Left cardiac atrium (tissue), 4 donors: ENCODE data around the gene ZNF638. TPM values are rescaled to one million over a fixed set of nuclear protein-coding genes. Genes with fewer than 3 reads are reported as not detected.

ENCODE experiments used
- ATAC-seq, 2 donors: fragments of 200-7000 bp; cut with Tn5 transposase; one replicate each; pipeline ENCODE4 v1.9.1; 2020; ENCODE audit warnings: mild to moderate bottlenecking in 2 of 2, moderate library complexity in 2 of 2
- DNase-seq: peaks from one replicate; pipeline ENCODE4 v3.0.0-alpha.2; 2020
- intact Hi-C, 2 donors: fragments of 100-400 bp; cut with DNase I; formaldehyde crosslinking; loops; one replicate each; pipeline versions ENCODE4 v1.14.1 to v1.15.1; 2022 to 2023
- total RNA-seq, 2 donors: library from RNA; stranded (reverse); fragmentation: NEBNext Ultra II Directional; extraction: Animal tissue kit (Norgen Biotek cat#: 25700); gene quantifications; one replicate each; pipeline ENCODE4 v1.2.1, GENCODE V29; 2021
- donor health status: DM: no; HTN: yes; CAD: no.
- donor health status: DM: no; HTN: yes; CAD: no; lungs with severe emphysema.
- donor health status: DM: yes; HTN: yes; CAD: no.
- donor health status: Dilated cardiomyopathy.

Gene ZNF638
- total RNA-seq, 2 donors from 2014 or later = 68.7 to 72.8 TPM

- intact Hi-C loops = no loop called here
- ATAC-seq (peak in 1 of 2 donors; percentile 12), DNase-seq (no peak)
Observed at GRCh38 chr2:71451705-71452104, 120.1 kb downstream of the ZNF638 start.

GRCh38 chr2:71452565-71452964, 121.0 kb downstream of the ZNF638 start:
- DNase-seq (peak; percentile 71), ATAC-seq (peak; percentile 25 to 67)
- intact Hi-C loops = no loop called here

DNA sequence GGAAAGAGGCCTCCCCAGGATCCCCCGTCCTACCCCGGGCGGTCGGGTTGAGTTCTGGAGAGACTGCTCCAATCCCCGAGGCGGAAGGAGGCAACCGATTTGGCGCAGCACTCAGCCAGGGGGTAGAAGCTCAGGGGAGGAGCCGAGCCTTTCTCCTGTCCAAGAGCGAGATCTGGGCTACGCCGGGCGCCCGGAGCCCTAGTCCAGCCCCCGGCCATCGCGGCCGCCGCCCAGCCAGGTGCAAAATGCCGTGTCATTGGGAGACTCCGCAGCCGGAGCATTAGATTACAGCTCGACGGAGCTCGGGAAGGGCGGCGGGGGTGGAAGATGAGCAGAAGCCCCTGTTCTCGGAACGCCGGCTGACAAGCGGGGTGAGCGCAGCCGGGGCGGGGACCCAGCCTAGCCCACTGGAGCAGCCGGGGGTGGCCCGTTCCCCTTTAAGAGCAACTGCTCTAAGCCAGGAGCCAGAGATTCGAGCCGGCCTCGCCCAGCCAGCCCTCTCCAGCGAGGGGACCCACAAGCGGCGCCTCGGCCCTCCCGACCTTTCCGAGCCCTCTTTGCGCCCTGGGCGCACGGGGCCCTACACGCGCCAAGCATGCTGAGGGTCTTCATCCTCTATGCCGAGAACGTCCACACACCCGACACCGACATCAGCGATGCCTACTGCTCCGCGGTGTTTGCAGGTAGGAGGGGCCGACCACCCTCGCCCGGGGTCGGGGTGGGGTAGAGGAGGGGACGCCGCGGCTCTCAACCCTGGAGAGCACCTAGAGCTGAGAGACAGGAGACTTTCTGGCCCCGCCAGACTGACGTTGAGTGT, 122.0 kb downstream of the ZNF638 start, which contains the start of gene DYSF:
DYSF (plus strand) TSS at position 158 of the 817 bp plus-strand sequence.
- intact Hi-C loops = no loop called here
- peak; percentile 70 to 76 for ATAC-seq
- peak; percentile 72 for DNase-seq

GRCh38 chr2:71454221-71455010, 122.8 kb downstream of the ZNF638 start:
- intact Hi-C loops = no loop called here
- ATAC-seq (peak; percentile 62 to 76), DNase-seq (peak; percentile 60)

GRCh38 chr2:71455011-71455740, 123.6 kb downstream of the ZNF638 start:
- intact Hi-C loops = no loop called here
- ATAC-seq = no peak

GRCh38 chr2:71455741-71456569, 124.4 kb downstream of the ZNF638 start:
- DNase-seq (no peak), ATAC-seq (peak; percentile 6 to 12)
- intact Hi-C loops = no loop called here

More at GRCh38 chr2:71455011-71455740, 123.6 kb downstream of the ZNF638 start:
- no peak for DNase-seq

- no peak for ATAC-seq
- no peak for DNase-seq
- intact Hi-C loops = no loop called here
Observed at GRCh38 chr2:71456617-71457016, 125.0 kb downstream of the ZNF638 start.

DNA sequence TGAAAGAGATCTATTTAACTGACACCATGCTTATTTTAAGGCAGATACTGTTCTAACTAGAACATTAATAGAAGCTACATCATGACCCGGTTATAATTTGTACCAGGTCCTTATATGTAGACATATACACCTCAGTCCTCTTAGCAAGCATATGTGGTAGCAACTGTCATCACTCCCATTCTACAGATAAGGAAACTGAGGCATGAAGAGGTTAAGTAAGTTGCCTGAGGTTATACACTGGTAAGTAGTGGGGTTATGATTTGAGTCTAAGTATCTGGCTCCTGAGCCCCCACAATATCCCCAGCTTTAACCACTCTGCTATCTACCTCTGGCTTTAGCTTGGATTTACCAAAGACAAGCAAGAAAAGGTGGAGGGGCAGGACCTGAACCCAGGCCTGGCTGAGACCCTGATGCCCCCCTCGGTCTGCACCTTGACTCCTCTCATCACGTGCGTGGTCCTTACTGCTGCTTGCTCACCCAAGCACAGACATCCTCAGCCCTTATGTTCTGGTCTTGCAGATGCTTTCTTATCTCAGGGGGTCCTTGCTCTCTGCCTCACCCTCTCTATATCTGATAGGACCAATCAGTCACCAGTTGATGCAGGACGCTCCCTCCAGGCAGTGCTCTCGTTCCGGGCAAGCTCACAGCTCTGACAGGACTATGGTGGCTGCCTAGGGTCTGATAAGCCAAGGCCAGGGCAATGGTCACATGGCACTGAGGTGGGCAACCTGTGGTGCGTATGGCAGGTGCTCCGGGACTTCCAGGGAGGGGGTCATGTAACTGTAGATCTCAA, 125.7 kb downstream of the ZNF638 start:
- ATAC-seq = no peak
- intact Hi-C loops = no loop called here
- no peak for DNase-seq

DNA sequence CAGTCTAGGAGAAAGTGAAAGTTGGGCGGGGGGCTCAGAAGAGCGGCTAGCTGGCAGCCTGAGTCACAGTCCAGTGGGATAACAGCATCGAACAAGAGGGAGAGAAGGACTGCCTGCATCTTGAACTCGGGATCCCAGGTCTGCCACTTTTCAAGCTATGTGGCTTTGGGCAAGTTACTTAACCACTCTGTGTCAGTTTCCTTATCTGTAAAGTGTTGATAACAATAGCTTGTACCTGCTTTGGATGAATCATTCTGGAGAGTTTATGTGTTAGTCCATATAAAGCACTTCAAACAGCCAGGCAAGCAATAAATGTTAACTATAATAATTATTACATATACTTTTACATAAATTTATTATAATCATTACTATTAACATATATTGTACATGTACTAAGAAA, 126.3 kb downstream of the ZNF638 start:
- intact Hi-C loops = no loop called here
- DNase-seq = no peak
- ATAC-seq = no peak

DNA sequence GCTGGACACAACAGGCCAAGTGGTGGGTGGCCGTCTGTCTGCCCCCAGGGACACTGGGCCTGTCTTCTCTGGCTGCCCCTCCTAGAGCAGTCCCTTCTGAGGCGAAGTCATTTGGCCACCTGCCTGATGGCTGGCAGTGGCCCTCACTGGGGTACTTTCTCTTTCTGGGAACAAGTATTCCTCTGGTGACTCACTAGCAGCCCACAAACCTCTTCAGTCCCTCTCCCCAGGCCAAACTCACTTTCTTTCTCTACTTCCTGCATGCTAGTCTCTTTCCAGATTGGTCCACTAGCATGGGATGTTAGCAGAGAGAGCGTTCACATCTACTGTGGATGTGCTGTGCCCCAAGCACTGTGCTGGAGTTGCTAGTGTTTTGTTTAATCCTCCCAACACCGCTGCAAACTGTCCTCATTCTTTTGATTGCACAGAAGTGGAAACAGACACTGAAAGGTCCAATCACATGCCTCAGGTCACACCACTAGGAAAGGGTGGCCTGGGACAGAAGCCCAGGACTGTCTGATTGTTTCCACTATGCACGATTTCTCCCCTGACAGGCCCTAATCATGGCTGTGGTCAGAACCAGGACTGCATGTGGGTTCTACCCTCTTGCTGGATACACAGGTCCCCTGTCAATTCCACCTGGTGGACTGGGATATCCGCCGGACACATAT, 127.0 kb downstream of the ZNF638 start:
- intact Hi-C loops = no loop called here
- peak; percentile 29 to 41 for ATAC-seq
- no peak for DNase-seq

DNA sequence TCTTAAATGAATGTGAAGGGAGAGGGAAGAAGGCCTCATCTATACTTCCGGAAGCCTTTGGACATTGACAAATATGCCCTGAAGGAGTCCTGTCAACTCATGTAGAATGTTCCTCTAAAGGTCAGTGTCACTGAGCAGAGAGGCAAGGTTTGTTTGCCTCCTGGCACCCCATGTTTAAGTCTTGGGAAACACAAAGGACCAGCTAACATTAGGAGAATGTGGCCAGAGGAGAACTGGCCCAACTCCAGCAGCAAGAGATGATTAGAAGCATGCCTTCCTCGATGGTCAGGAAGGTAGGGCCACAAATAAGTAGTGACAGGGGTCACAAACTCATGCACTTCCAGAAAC, 127.5 kb downstream of the ZNF638 start:
- no peak for ATAC-seq
- no peak for DNase-seq
- intact Hi-C loops = no loop called here

DNA sequence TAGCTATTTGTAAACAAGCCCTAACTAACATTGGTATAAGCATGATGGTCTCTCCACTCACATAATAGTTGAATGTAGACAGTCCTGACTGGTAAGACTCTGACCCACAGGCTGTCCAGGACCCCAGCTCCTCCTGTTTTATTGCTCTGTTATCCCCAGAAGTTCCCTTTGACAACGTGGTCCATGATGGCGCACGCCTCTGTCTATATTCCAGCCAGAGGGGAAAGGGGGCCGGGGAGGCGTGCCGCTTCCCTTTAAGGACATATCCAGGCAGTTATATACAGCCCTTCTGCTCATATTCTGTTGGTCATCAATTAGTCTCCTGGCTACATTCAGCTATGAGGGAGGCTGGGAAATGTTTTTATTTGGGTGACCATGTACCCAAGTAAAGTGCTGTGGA, 128.5 kb downstream of the ZNF638 start:
- ATAC-seq (no peak), DNase-seq (no peak)
- intact Hi-C loops = loop anchor here (2.0 to 10.0 kb wide), 2 partner anchors 47 to 55 kb away; no protein-coding TSS in a partner anchor

- intact Hi-C loops = loop anchor here (2.0 to 10.0 kb wide), 2 partner anchors 46 to 54 kb away; no protein-coding TSS in a partner anchor
- peak; percentile 49 for DNase-seq
- ATAC-seq = peak; percentile 32 to 37
Observed at GRCh38 chr2:71460595-71461303, 129.2 kb downstream of the ZNF638 start.

GRCh38 chr2:71461304-71461671, 129.7 kb downstream of the ZNF638 start:
- intact Hi-C loops = loop anchor here (2.0 to 10.0 kb wide), 2 partner anchors 46 to 54 kb away; no protein-coding TSS in a partner anchor
- ATAC-seq (no peak), DNase-seq (no peak)

- intact Hi-C loops = loop anchor here in 1 of 2 donors (10.0 kb wide), 1 partner anchor 53 kb away; no protein-coding TSS in a partner anchor
- DNase-seq = no peak
- no peak for ATAC-seq
Observed at GRCh38 chr2:71462056-71462605, 130.5 kb downstream of the ZNF638 start.

DNA sequence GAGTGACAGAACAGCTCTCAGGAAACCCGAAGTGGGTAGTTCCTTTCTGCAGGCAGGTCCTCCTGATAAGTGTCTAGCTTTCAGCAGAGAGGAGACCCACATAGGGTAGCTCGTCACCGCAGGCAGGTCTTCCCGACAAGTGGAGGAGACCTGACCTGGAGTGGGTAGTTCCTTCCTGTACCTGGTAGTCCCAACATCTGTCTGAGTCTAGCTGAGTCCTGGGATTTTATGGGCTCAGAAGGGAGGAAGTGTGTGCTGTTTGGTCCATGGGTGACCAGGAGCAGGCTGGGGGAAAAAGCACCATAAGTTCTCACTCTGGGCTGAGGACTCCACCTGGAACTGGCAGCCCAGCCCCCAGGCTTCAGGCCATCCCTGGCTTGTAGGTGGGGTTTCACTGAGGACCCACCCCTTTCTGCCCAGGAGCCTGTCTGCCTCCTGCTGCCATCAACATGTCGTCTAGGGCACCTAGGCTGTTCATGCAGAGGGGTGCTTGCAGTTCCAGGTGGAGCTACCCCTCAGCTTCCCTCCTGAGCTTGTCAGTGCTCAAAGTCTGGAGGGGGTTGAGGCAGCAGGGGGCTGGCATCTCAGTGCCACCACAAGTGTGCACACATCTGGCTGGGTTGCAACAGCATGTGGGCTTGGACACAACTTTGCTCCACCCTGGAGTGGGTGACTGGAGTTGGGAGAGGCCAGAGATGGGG, 131.2 kb downstream of the ZNF638 start:
- DNase-seq = no peak
- intact Hi-C loops = loop anchor here in 1 of 2 donors (10.0 kb wide), 1 partner anchor 52 kb away; no protein-coding TSS in a partner anchor
- ATAC-seq = no peak
